Measurements from ENCODE around the gene COQ8A. TPM values are rescaled to one million over a fixed set of nuclear protein-coding genes. Genes with fewer than 3 reads are reported as not detected.
A peak's percentile ranks its signal among the peaks of the same experiment; 100 is the strongest.
"Not testable (repeated sequence)": the region's sequence is repeated elsewhere in the genome, so short reads cannot be mapped to it uniquely, and the experiment has no call there.

The COQ8A gene
- total RNA-seq, 1 donor from 2014 or later: 33.8 TPM

DNA sequence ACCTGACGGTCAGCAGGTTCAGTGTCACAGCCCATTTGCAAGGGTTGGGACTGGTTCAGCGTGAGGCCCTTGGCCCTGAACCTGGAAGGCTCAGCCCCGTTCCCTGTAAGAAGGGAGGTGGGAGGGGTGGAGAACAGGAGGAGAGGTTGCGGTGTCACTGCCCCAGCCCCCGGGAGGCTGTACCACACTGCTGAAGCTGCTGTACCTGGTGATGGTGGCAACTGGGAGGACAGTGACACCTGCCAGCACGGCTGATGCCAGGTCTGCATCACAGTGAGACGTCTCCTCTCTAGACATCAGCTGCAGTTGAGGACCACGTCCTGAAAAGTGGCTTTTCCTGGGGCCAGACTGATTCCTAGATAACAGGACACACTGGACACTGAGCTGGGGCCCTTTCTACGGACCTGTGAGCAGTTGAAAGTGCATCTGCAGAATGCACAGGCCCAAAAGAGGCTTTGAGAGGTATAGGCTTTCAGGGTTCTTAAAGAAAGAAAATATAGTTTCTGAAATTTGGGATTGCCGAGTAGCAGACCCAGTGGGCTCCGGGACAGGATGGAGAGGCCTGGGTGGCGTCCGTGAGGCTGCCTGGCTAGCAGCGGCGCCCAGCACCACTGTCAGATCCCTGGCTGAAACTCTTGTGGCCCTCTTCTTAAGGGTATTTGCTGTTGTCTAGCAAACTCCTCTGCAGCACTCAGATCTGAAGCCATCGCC, 47.7 kb downstream of the COQ8A start:
- no peak for DNase-seq (ENCODE audit: low spot score)
- intact Hi-C loops (cut with micrococcal nuclease): no loop called here
- H3K27me3 Mint-ChIP-seq (ENCODE audit: insufficient read depth): no peaks in the 10 kb centered on the region
- H3K9me3 Mint-ChIP-seq: no peaks in the 10 kb centered on the region
- no peak overlapping the region for H3K4me3 Mint-ChIP-seq
- H3K4me1 Mint-ChIP-seq (ENCODE audit: low read depth): peaks cover 18% of the 10 kb centered on the region
- no peak overlapping the region for H3K27ac Mint-ChIP-seq
- peaks cover 8% of the 10 kb centered on the region for H3K36me3 Mint-ChIP-seq (ENCODE audit: low read depth)

DNA sequence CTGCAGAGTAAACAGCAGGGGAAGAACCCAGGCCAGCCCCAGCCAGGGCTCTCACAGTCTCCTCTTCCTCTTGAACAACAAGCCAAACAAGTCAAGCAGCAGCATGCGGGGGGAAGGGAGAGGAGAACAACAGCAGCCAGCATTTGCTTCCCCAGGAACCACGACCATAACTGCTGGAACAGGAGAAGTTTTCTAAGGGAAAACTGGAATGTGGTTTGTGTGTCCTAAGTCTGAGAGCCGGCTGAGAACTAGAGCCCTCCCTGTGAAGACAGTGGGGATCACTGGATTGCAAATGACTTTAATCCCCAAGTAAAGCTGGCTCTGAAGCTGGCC, 48.2 kb downstream of the COQ8A start:
- DNase-seq (ENCODE audit: low spot score): no peak
- peaks cover 8% of the 10 kb centered on the region for H3K36me3 Mint-ChIP-seq (ENCODE audit: low read depth)
- H3K4me3 Mint-ChIP-seq: no peak overlapping the region
- H3K9me3 Mint-ChIP-seq: no peaks in the 10 kb centered on the region
- intact Hi-C loops (cut with micrococcal nuclease): no loop called here
- no peak overlapping the region for H3K27ac Mint-ChIP-seq
- H3K4me1 Mint-ChIP-seq (ENCODE audit: low read depth): peaks cover 18% of the 10 kb centered on the region
- no peaks in the 10 kb centered on the region for H3K27me3 Mint-ChIP-seq (ENCODE audit: insufficient read depth)

DNA sequence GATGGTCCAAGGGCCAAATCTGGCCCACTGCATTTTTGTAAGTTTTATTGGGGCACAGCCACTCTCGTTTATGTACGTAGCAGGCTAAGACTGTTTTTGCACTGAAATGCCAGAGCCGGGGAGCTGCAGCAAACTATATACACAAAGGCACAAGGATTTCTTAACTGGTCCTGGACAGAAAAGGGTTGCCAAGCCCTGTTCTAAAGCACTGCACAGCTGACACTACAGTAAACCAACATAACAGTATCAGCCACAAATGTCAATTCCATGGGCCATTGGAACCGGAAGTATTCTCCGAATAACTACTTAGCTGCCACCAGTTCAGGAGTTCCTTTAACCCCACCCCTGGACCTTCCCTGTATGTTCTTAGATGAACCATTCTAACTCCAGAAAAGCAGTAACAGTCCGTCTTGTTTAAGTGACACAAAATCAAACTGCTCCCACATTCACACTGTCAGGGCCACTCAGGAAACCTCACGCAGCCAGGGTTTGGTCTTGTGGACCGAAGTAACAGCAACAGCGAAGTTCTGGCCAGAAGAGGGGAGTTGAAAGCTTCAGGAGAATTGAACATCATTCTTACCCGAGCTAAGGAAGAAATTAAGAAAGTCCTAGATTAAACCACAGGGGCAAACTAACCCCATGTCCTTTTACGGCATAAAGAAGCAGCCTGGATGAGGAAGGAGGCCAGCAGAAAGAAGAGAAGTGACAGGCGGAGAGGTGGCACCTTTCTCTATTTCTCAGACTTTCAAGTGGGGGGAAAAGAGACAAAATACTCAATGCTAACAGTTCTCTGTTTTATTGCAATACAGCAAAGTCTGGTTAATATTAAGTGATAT, 49.2 kb downstream of the COQ8A start:
- no peak overlapping the region for H3K4me3 Mint-ChIP-seq
- H3K27me3 Mint-ChIP-seq (ENCODE audit: insufficient read depth): no peaks in the 10 kb centered on the region
- no peaks in the 10 kb centered on the region for H3K9me3 Mint-ChIP-seq
- H3K36me3 Mint-ChIP-seq (ENCODE audit: low read depth): peaks cover 8% of the 10 kb centered on the region
- no peak for DNase-seq (ENCODE audit: low spot score)
- peaks cover 18% of the 10 kb centered on the region for H3K4me1 Mint-ChIP-seq (ENCODE audit: low read depth)
- intact Hi-C loops (cut with micrococcal nuclease): no loop called here
- peak overlapping the region; percentile 68 for H3K27ac Mint-ChIP-seq

DNA sequence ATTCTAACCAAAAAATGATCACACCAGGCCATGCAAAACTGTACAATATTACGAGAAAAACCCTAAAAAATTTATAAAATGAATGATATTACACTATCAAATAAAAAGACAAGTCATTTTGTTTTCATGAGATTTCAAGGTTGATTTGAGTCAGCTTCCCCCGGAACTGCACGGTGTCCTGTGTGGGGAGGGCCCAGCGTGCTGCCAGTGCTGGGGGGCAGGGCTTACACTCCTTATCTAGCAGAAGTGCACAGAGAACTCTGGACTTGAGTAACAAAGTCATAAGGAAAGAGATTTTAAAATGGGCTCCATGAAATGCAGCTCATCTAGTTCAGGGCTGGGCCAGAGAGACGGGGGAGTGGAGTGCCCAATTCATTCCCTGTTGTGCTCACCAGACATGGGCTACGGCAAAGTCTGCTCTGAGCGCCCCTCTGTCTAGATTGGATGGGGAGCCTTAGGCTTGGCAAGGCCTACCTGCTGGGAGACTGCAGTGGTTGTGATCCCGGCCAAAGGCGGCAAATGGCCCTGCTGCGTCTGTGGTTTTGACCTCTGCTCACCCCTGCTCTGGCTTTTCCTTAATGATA, 50.1 kb downstream of the COQ8A start:
- Mint-ChIP-seq H3K9me3 (no peaks in the 10 kb centered on the region), H3K27ac (peak overlapping the region; percentile 74), H3K27me3 (ENCODE audit: insufficient read depth) (no peaks in the 10 kb centered on the region), H3K4me1 (ENCODE audit: low read depth) (peaks cover 18% of the 10 kb centered on the region), H3K36me3 (ENCODE audit: low read depth) (peaks cover 8% of the 10 kb centered on the region), H3K4me3 (no peak overlapping the region)
- DNase-seq (ENCODE audit: low spot score): peak; percentile 22
- intact Hi-C loops (cut with micrococcal nuclease): no loop called here

DNA sequence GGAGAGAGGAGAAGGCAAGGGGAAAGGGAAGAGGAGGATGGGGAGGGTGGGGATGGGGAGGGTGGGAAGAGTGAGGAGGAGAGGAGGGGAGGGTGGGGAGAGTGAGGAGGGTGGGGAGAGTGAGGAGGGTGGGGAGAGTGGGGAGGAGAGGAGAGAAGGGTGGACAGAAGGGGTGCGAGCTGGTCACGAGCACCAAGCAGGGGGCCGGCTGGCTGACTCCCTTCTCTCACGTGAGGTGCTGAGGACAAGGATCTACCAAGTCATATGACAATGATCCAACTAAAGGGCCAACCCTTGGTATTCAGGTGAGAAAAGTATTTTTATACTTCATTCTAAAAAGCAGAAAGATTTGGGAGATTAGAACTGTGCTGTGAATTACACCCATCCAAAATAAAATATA, 51.8 kb downstream of the COQ8A start:
- peaks cover 3% of the 10 kb centered on the region for H3K36me3 Mint-ChIP-seq (ENCODE audit: low read depth)
- DNase-seq (ENCODE audit: low spot score): no peak
- intact Hi-C loops (cut with micrococcal nuclease): no loop called here
- no peak overlapping the region for H3K4me3 Mint-ChIP-seq
- no peaks in the 10 kb centered on the region for H3K9me3 Mint-ChIP-seq
- no peaks in the 10 kb centered on the region for H3K27me3 Mint-ChIP-seq (ENCODE audit: insufficient read depth)
- H3K4me1 Mint-ChIP-seq (ENCODE audit: low read depth): peaks cover 18% of the 10 kb centered on the region
- no peak overlapping the region for H3K27ac Mint-ChIP-seq

DNA sequence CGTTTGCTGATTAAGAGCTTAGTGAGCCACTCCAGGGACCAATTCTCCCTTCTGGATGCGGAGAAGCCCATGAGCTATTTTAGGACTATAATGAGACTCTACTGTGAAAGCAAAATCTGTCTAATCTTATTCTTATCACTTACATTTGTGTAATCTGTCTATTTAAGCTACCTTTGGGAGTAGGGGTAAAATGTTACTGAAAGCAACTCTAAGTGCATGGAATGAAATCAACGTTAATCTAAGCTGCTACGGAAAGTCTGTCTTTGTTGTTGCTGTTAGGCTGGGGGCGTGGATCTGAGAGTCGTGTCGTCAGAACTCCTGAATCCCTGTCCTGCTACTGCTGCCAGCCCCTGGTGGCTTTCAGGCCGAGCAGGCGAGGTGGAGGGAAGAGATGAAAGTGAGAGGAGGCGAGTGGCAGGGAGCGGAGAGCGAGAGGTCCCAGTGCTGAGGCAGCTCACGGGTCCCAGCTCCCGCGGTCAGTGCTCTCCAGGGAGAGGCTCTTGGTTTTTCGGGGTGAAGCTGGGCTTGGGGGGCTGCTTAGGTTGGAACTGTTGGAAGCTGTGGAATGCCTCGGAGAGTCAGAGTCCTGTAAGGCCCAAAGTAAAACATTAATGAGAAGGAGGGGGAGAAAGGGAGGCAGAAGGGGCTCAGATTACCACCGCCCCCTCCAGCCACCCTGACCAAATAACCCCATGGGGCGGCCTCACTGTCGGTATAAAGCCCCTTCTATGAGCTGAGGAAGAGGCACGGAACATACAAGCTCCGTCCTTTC, 53.9 kb downstream of the COQ8A start:
- DNase-seq (ENCODE audit: low spot score): no peak
- Mint-ChIP-seq H3K4me3 (no peak overlapping the region), H3K9me3 (peaks cover 4% of the 10 kb centered on the region), H3K4me1 (ENCODE audit: low read depth) (peaks cover 18% of the 10 kb centered on the region), H3K27ac (no peak overlapping the region), H3K36me3 (ENCODE audit: low read depth) (no peaks in the 10 kb centered on the region), H3K27me3 (ENCODE audit: insufficient read depth) (no peaks in the 10 kb centered on the region)
- intact Hi-C loops (cut with micrococcal nuclease): no loop called here

DNA sequence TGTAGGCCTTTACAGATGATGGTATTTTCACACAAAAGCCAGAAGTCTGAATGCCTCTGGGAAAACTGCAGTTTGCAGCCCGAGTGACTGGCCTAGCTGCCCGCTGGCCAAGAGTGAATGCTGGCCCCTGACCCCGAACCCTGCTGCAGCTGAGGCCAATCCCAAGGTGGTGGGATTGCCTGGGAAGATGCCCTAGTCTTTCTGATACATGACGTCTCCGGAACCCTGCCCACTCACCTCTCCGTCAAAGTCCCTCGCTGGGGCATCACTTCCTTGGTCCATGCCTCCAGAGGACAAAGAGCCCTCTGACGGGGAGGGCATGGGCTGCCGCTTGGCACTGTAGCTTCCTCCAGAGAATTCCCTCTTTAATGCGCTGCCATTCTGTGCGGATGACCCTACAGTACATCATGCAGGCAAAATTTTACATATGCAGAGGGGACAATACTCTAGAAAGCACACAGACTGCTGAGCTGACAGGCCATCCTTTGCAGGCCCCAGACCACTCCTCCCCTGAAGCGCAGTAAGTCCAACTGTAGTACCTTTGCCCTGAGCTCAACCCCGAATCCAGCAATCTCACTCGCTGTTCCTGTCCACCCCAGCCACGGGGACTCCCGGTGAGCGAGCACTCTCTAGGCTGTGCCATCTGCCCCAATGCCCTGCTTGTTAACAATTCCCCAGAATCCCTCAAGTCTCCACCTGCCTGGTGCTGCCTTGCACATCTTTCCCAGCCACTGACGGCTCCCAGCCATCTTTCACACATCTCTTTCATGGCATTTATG, 54.7 kb downstream of the COQ8A start:
- Mint-ChIP-seq H3K36me3 (ENCODE audit: low read depth) (no peaks in the 10 kb centered on the region), H3K27me3 (ENCODE audit: insufficient read depth) (no peaks in the 10 kb centered on the region), H3K9me3 (peaks cover 4% of the 10 kb centered on the region), H3K4me3 (no peak overlapping the region), H3K27ac (no peak overlapping the region), H3K4me1 (ENCODE audit: low read depth) (peaks cover 12% of the 10 kb centered on the region)
- no peak for DNase-seq (ENCODE audit: low spot score)
- intact Hi-C loops (cut with micrococcal nuclease): no loop called here

DNA sequence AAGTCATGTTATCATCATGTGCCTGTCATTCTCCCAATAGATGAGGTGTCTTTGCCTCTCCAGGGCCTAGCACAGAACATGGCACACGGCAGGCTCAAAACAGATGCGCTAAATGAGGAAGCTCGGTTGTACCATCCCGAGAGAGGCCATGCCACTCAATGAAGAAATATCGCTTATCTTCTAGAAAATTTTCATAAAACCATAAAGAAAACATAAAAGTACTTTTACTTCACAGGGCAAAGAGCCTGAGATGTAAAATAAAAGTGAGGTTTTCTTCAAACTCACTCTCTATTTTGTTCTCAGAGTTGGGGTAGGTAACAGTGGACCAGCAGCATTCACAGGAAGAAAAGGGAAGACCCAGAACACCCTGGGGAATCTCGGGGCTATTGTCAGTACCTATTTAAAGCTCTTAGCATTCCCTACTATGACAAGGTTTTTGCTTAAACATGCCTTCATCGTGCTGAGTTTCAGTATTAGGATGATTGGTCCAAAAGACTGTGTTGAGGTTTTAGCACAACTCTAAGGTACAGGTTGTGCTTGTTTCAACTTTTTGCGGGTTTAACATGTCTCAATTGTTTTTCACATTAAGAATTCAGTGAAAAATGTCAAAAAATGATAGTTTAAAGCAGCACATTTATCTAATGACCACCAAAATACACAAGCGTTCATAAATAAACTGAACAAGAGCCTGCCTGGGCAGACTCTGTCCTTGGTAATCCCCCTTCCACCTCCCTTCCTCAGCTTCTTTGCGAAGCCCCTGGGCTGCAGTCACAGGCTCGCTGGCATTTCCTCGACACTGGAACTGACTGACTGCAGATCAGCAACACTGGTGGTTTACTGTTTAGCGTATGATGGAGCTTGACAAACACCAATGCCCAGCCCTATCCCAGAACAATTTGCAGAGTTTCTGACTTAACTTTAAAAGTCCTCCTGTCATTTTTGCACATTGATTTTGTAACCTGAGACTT, 55.6 kb downstream of the COQ8A start:
- peaks cover 3% of the 10 kb centered on the region for H3K4me1 Mint-ChIP-seq (ENCODE audit: low read depth)
- no peak for DNase-seq (ENCODE audit: low spot score)
- intact Hi-C loops (cut with micrococcal nuclease): no loop called here
- H3K27ac Mint-ChIP-seq: no peak overlapping the region
- H3K4me3 Mint-ChIP-seq: no peak overlapping the region
- H3K27me3 Mint-ChIP-seq (ENCODE audit: insufficient read depth): no peaks in the 10 kb centered on the region
- peaks cover 4% of the 10 kb centered on the region for H3K9me3 Mint-ChIP-seq
- no peaks in the 10 kb centered on the region for H3K36me3 Mint-ChIP-seq (ENCODE audit: low read depth)

DNA sequence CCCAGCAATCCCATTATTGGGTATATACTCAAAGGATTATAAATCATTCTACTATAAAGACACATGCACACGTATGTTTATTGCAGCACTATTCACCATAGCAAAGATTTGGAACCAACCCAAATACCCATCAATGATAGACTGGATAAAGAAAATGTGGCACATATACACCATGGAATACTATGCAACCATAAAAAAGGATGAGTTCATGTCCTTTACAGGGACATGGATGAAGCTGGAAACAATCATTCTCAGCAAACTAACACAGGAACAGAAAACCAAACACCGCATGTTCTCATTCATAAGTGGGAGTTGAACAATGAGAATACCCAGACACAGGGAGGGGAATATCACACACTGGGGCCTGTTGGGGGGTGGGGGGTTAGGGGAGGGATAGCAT, 59.5 kb downstream of the COQ8A start:
- H3K4me1 Mint-ChIP-seq (ENCODE audit: low read depth); intact Hi-C loops (cut with micrococcal nuclease); H3K27ac Mint-ChIP-seq; DNase-seq (ENCODE audit: low spot score); H3K27me3 Mint-ChIP-seq (ENCODE audit: insufficient read depth); H3K36me3 Mint-ChIP-seq (ENCODE audit: low read depth); H3K9me3 Mint-ChIP-seq; H3K4me3 Mint-ChIP-seq: not testable (repeated sequence)

DNA sequence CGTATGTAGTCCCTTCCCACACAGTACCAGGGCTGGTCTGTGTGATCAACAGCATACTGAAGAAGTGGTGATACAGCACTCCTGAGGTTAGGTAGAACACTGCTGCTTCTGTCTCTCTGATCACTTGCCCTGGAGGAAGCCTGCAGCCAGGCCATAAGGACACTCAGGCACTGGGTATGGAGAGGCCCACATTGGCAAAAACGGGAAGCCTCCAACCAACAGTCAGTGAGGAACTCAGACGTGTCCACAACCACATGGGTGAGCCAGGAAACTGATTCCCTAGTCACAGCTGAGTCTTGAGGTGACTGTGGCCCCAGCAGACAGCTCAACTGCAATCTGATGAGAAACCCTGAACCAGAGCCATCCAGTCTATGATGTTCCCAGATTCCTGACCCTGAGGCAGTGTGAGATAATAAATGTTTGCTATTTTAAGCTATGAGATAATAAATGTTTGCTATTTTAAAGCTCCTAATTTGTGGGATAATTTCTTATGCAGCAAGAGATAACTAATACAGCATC, 62.5 kb downstream of the COQ8A start:
- H3K9me3 Mint-ChIP-seq: peaks cover 4% of the 10 kb centered on the region
- intact Hi-C loops (cut with micrococcal nuclease): no loop called here
- no peak for DNase-seq (ENCODE audit: low spot score)

DNA sequence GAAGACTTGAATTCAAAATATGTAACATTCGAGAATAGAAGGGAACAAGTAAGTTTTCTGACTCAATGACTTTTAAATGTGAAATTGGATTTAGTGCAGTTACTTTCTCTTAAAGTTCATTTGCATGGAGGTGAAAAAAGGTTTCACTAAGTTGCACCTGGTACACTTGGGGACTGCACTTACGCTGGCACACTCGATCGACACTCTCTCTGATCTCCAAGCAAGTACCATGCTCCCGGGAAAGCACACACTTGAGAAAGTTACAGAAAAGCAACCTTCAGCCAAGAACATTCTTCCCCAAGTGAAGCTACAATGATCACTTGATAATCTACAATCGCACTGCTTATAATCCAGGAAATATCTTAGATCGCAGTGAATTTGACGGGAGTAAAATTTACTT, 63.1 kb downstream of the COQ8A start:
- intact Hi-C loops (cut with micrococcal nuclease): no loop called here
- Mint-ChIP-seq H3K4me3 (no peak overlapping the region), H3K4me1 (ENCODE audit: low read depth) (no peaks in the 10 kb centered on the region), H3K27ac (no peak overlapping the region), H3K9me3 (peaks cover 4% of the 10 kb centered on the region), H3K27me3 (ENCODE audit: insufficient read depth) (no peaks in the 10 kb centered on the region), H3K36me3 (ENCODE audit: low read depth) (no peaks in the 10 kb centered on the region)
- DNase-seq (ENCODE audit: low spot score): no peak

More for the DNA sequence above, 62.5 kb downstream of the COQ8A start:
- Mint-ChIP-seq H3K4me3 (no peak overlapping the region), H3K36me3 (ENCODE audit: low read depth) (no peaks in the 10 kb centered on the region), H3K27me3 (ENCODE audit: insufficient read depth) (no peaks in the 10 kb centered on the region), H3K4me1 (ENCODE audit: low read depth) (no peaks in the 10 kb centered on the region), H3K27ac (no peak overlapping the region)

All from activated T-helper 1 cell treated with anti-CD3 and anti-CD28 coated beads, Interleukin-12 subunit alpha, Interleukin-12 subunit beta, Interleukin-2, Interleukin-4 antibody, amounts not matched to agents 30 ng/mL and 10 ng/mL and 1 ng/mL, durations not matched to agents 14 hours and 24 hours and 36 hours (primary cell).